Stimulated activated CD4-positive, alpha-beta T cell treated with anti-CD3 and anti-CD28 coated beads, Interleukin-4, amount 100 ng/mL, for 4 hours (primary cell): ENCODE results near the gene GIMD1.

Source experiments
- DNase-seq, 2 experiments: peaks; one replicate each; pipeline ENCODE4 v3.0.0-alpha.2; 2020

GIMD1 gene

GRCh38 chr4:106312997-106313522 is 55.5 kb downstream of the GIMD1 start:
- DNase-seq, result no peak

DNA sequence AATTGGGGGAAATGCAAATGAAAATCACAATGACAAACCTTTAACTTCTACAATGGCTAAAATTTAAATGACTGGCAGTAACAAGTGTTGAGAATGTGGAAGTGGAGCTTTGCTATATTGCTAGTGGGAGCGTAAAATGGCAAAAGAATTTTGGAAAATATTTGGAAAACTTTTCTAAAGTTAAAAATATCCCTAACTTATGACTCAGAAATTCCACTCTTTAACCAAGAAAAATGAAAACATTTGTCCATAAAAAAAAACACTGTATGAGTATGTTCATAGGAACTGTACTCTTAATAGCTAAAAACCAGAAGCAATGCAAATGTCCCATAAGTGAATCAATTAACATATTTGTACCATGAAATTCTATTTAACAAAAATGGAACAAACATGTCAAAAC is 56.2 kb downstream of the GIMD1 start:
- DNase-seq, result no peak
